AG10803 (cell line): ENCODE results near the gene MGMT.

Source experiments
- DNase-seq: peaks from one replicate; pipeline ENCODE4 v3.0.0; 2010; ENCODE audit warnings: low read depth
- H3K4me3 ChIP-seq: 2 replicates; pipeline ENCODE4 v1.5.1; 2011; ENCODE audit warnings: mild to moderate bottlenecking, low read length, control low read depth
- TF ChIP-seq, protein P1 (sequence below): conservative IDR thresholded peaks from 2 replicates; pipeline ENCODE4 v1.5.1; 2011; ENCODE audit warnings: mild to moderate bottlenecking, low read length, control low read depth, inconsistent platforms

MGMT gene

DNA sequence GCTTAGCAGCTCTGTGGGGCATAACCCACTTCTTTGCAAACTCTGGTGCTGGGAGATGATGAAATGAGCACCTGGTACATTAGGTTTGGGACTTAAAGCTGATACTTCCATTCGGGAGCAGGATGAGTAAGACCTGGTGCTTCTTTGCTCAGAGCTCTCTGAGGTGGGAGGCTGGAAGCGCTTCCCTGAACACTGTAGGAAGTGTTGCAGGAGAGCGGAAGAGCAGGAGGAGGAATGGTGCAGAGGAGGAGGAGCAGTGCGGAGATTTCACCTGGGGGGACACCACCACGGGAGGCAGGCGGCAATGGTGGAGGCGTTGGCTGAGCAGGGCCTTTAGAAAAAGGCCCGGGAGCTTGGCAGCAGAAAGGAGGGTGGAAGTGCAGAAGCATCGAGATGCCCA, 142.5 kb downstream of the MGMT start:
- H3K4me3 ChIP-seq, result no peak overlapping the region
- no peak for DNase-seq
- TF ChIP-seq, protein P1, sequence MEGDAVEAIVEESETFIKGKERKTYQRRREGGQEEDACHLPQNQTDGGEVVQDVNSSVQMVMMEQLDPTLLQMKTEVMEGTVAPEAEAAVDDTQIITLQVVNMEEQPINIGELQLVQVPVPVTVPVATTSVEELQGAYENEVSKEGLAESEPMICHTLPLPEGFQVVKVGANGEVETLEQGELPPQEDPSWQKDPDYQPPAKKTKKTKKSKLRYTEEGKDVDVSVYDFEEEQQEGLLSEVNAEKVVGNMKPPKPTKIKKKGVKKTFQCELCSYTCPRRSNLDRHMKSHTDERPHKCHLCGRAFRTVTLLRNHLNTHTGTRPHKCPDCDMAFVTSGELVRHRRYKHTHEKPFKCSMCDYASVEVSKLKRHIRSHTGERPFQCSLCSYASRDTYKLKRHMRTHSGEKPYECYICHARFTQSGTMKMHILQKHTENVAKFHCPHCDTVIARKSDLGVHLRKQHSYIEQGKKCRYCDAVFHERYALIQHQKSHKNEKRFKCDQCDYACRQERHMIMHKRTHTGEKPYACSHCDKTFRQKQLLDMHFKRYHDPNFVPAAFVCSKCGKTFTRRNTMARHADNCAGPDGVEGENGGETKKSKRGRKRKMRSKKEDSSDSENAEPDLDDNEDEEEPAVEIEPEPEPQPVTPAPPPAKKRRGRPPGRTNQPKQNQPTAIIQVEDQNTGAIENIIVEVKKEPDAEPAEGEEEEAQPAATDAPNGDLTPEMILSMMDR, result no peak

DNA sequence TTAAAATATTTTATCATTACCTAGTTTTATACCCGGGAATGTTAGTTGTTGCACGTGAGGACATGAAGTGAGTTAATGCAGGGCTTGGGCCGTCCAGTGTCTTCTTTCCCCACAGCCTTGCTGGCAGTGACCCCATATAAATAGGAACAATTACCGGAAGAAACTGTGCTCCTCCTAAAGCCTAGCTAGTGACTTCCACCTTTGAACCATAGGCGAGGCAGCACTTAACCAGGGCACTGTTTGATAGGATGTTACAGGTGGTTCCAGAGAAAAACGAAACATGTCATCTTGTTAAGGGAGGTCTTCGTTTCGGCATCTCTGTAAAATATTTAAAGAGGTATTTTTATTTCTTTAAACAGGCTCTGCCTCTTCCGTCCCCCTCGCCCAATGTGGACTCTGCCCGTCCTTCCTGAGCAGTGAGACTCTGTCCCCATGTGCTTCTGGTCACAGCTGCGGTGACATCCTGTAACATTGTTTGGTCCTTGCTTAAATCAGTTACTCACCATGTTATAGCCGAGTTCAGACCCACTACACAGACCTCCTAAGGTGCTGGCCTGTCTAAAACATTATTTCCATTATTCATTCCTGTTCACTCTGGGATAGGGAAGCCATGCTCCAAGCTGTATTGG, 145.6 kb downstream of the MGMT start:
- DNase-seq, result no peak
- TF ChIP-seq, protein P1, result no peak
- H3K4me3 ChIP-seq, result no peak overlapping the region

DNA sequence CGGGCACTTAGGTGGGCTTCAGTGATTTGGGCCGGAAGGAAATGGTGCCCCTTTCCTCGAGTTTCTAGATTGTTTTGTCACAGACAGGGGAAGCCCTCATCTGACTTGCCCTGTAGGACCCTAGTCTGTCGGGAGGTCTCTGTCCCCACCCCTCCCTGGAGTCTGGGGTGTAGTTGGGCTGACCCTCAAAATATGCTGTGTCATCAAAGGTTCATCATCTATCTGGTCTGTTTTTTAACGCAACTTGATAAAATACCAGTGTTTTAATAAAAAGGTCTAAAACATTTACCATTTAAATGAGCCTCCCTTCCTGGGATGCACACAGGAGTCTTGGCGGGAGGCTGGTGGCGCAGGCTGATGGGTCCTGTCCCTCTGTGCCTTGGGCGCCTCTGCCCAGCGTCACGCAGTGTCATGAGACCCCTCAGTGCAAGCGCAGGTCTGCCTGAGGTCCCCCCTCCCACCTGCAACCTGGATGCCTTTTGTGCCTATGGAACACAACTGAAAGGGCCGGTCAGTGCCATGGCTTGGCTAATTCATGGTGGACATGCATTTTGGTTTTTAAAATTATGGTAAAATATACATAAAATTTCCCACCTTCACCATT, 146.4 kb downstream of the MGMT start:
- TF ChIP-seq, protein P1, result no peak
- DNase-seq, result no peak
- H3K4me3 ChIP-seq, result no peak overlapping the region

DNA sequence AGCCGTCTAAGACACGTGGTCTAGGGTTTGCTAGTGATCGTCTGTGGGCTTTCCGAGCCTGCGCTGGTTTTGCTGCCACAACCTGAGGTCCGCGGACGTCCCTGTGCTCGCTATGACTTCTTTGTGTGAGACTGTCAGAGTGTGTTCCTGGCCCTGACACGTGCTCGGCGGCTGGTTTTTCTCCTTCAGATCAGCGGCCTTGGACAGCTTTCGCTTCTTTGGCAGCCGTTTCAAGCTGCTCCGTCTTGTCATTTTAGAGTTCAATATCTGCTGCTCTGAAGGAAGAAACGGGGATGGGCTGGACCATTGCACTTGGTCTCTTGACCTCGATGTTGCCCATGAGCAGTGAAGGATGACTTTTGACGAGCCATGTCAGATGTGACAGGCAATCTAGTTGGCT, 147.3 kb downstream of the MGMT start:
- DNase-seq, result no peak
- H3K4me3 ChIP-seq, result no peak overlapping the region
- TF ChIP-seq, protein P1, result no peak

DNA sequence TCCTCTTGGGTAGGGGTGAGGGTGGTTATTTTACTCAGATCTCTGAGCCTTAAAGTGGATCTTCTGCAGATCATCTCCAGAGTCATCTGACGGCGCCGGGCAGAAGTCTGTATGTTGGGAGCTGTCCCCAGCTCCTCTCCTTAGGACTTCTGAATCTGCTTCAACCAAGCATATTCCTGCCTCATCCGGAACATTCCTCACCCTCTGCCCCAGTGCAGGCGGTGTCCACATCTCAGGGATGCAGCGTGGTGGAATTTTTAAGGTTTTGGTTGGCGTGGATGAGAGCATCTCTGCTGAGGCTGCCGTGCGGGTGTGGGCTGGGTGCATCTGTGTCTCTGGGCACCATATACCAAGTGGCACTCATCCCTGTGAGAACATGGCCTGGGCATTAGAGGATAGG, 148.3 kb downstream of the MGMT start:
- no peak for DNase-seq
- TF ChIP-seq, protein P1, result no peak
- H3K4me3 ChIP-seq, result no peak overlapping the region

DNA sequence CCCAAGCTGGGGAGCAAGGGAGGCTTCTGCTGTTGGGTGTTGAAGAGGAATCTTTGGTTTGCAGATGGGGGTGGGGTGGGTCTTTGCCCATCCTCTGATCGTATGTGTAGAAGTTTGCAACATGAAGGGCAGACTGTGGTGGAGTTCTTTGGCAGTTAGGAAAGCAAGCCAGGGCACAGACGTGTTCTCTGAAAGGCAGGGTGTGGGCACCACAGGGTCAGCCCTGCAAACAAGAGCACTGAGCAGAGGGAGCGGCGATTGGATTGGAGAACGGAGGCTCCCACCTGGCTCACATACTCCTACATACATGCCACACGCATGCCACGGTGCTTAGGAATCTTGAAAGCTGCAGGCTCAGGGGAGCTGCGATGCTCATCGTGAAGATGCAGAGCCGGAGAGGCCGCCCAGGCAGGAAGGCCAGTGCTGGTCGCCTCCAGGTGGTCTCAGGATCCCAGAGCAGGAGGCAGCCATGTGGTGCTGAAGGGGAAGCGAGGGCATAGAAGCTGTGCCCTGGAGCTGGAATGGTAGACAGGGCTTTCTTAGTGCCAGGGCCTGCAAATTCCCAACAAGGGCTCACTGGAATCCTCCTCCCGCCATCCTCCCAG, 149.0 kb downstream of the MGMT start:
- TF ChIP-seq, protein P1, result no peak
- no peak overlapping the region for H3K4me3 ChIP-seq
- DNase-seq, result no peak

DNA sequence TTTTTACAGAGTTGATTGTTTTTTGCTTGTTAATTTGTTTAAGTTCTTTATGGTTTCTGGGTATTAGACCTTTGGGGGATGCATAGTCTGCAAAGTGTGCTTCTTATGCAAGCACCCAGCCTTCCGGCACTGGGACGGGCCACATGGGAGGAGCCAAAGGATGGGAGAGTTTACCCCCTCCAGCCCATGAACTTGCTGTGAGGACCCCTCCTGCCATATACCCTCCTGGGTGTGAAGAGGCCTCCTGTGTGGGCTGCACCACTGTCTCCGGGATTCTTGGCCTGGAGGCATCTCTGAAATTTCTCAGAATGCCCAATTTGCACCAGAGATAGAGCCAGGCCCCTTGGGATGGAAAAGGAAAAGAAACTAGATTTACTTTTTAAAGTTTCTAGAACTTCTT, 150.7 kb downstream of the MGMT start:
- TF ChIP-seq, protein P1, result no peak
- no peak overlapping the region for H3K4me3 ChIP-seq
- DNase-seq, result no peak
